ENCODE measurements around the gene C1orf141.
"Not testable (repeated sequence)": the region's sequence is repeated elsewhere in the genome, so short reads cannot be mapped to it uniquely, and the experiment has no call there.

The C1orf141 gene

GRCh38 chr1:67084765-67085318 lies 49.9 kb downstream of the C1orf141 start:
- no peak for DNase-seq

- no peak for DNase-seq
Observed at GRCh38 chr1:67078291-67078690, 56.5 kb downstream of the C1orf141 start.

GRCh38 chr1:67077593-67077992 lies 57.2 kb downstream of the C1orf141 start:
- no peak for DNase-seq

- no peak for DNase-seq
Observed at GRCh38 chr1:67072749-67073148, 62.0 kb downstream of the C1orf141 start.

GRCh38 chr1:67067655-67068054 lies 67.1 kb downstream of the C1orf141 start:
- DNase-seq = not testable (repeated sequence)

- no peak for DNase-seq
Observed at GRCh38 chr1:67062412-67062811, 72.4 kb downstream of the C1orf141 start.

- DNase-seq = no peak
Observed at GRCh38 chr1:67061266-67061665, 73.5 kb downstream of the C1orf141 start.

GRCh38 chr1:67060811-67061218 lies 74.0 kb downstream of the C1orf141 start:
- no peak for DNase-seq

- DNase-seq = no peak
Observed at GRCh38 chr1:67059346-67059745, 75.4 kb downstream of the C1orf141 start.

GRCh38 chr1:67058761-67059160 lies 76.0 kb downstream of the C1orf141 start:
- DNase-seq = no peak

GRCh38 chr1:67058242-67058641 lies 76.5 kb downstream of the C1orf141 start:
- no peak for DNase-seq

GRCh38 chr1:67053785-67054772 lies 80.7 kb downstream of the C1orf141 start, which contains the start of gene SLC35D1:
TSS of gene SLC35D1 (minus strand) at chr1:67054148. CDS start at chr1:67054013, 135 bp downstream.
- DNase-seq = peak; percentile 68

- DNase-seq = peak; percentile 13
Observed at GRCh38 chr1:67053535-67053784, 81.3 kb downstream of the C1orf141 start.

- DNase-seq = no peak
Observed at GRCh38 chr1:67052741-67053534, 81.8 kb downstream of the C1orf141 start.

- no peak for DNase-seq
Observed at GRCh38 chr1:67051196-67051595, 83.6 kb downstream of the C1orf141 start.

GRCh38 chr1:67044631-67045270 lies 90.0 kb downstream of the C1orf141 start:
- DNase-seq = no peak

GRCh38 chr1:67043366-67043765 lies 91.4 kb downstream of the C1orf141 start:
- DNase-seq = no peak

All from activated T-cell treated with anti-CD3 and anti-CD28 coated beads for 4 hours (primary cell).